Activated T-helper 17 cell treated with anti-CD3 and anti-CD28 coated beads, Interleukin-2, amount 50 U/mL, for 72 hours (primary cell): ENCODE data around the gene KISS1. TPM values are rescaled to one million over a fixed set of nuclear protein-coding genes. Genes with fewer than 3 reads are reported as not detected.

Experiments used
- ATAC-seq: fragments of 150-1000 bp; cut with Tn5 transposase; replicated peaks from 2 replicates; pipeline ENCODE4 v1.10.0; 2021; ENCODE audit warnings: mild to moderate bottlenecking, moderate library complexity
- H3K27ac Mint-ChIP-seq: one replicate; pipeline ENCODE4 v1.8.0; 2022; ENCODE audit warnings: mixed read lengths
- H3K27me3 Mint-ChIP-seq: one replicate; pipeline ENCODE4 v1.8.0; 2022; ENCODE audit warnings: mixed read lengths
- H3K36me3 Mint-ChIP-seq: one replicate; pipeline ENCODE4 v1.8.0; 2022; ENCODE audit warnings: low read depth, mild to moderate bottlenecking, mixed read lengths
- H3K4me1 Mint-ChIP-seq: one replicate; pipeline ENCODE4 v1.8.0; 2022; ENCODE audit warnings: mixed read lengths
- H3K4me3 Mint-ChIP-seq: one replicate; pipeline ENCODE4 v1.8.0; 2022; ENCODE audit warnings: mild to moderate bottlenecking, mixed read lengths
- H3K9me3 Mint-ChIP-seq: one replicate; pipeline ENCODE4 v1.8.0; 2022; ENCODE audit warnings: mixed read lengths
- total RNA-seq, 2 donors: library from RNA; stranded (reverse); gene quantifications; one replicate each; pipeline ENCODE4 v1.2.3, GENCODE V29; 2022

The KISS1 gene
- total RNA-seq, 2 donors from 2014 or later: not detected

- Mint-ChIP-seq H3K27me3 (peaks cover 32% of the 10 kb centered on the region), H3K36me3 (no peaks in the 10 kb centered on the region), H3K27ac (no peak overlapping the region), H3K9me3 (no peaks in the 10 kb centered on the region), H3K4me3 (no peak overlapping the region), H3K4me1 (peaks cover 10% of the 10 kb centered on the region)
- ATAC-seq: no peak
Observed at GRCh38 chr1:204191456-204191855, 4.8 kb downstream of the KISS1 start.

- Mint-ChIP-seq H3K36me3 (no peaks in the 10 kb centered on the region), H3K9me3 (no peaks in the 10 kb centered on the region), H3K27ac (no peak overlapping the region), H3K4me1 (peaks cover 10% of the 10 kb centered on the region), H3K27me3 (peaks cover 32% of the 10 kb centered on the region), H3K4me3 (peak overlapping the region; percentile 18)
- no peak for ATAC-seq
Observed at GRCh38 chr1:204190212-204191211, 5.8 kb downstream of the KISS1 start.

- Mint-ChIP-seq H3K27ac (no peak overlapping the region), H3K4me3 (peak overlapping the region; percentile 18), H3K36me3 (no peaks in the 10 kb centered on the region), H3K9me3 (no peaks in the 10 kb centered on the region), H3K4me1 (peaks cover 10% of the 10 kb centered on the region), H3K27me3 (peaks cover 32% of the 10 kb centered on the region)
- ATAC-seq: peak; percentile 88
Observed at GRCh38 chr1:204188959-204189639, 7.2 kb downstream of the KISS1 start.

GRCh38 chr1:204186597-204186996, 9.7 kb downstream of the KISS1 start:
- peaks cover 25% of the 10 kb centered on the region for H3K27me3 Mint-ChIP-seq
- H3K9me3 Mint-ChIP-seq: no peaks in the 10 kb centered on the region
- H3K36me3 Mint-ChIP-seq: no peaks in the 10 kb centered on the region
- no peak for ATAC-seq
- H3K4me1 Mint-ChIP-seq: peaks cover 10% of the 10 kb centered on the region
- H3K4me3 Mint-ChIP-seq: no peak overlapping the region
- H3K27ac Mint-ChIP-seq: no peak overlapping the region

GRCh38 chr1:204181116-204181515, 15.2 kb downstream of the KISS1 start:
- Mint-ChIP-seq H3K9me3 (no peaks in the 10 kb centered on the region), H3K27ac (no peak overlapping the region), H3K4me1 (no peaks in the 10 kb centered on the region), H3K27me3 (no peaks in the 10 kb centered on the region), H3K36me3 (no peaks in the 10 kb centered on the region), H3K4me3 (no peak overlapping the region)
- no peak for ATAC-seq

- Mint-ChIP-seq H3K36me3 (no peaks in the 10 kb centered on the region), H3K27ac (no peak overlapping the region)
- ATAC-seq: no peak
Observed at GRCh38 chr1:204180133-204180532, 16.2 kb downstream of the KISS1 start.

GRCh38 chr1:204178487-204179281, 17.6 kb downstream of the KISS1 start:
- Mint-ChIP-seq H3K4me1 (no peaks in the 10 kb centered on the region), H3K27ac (no peak overlapping the region), H3K4me3 (no peak overlapping the region), H3K9me3 (peaks cover 1% of the 10 kb centered on the region), H3K36me3 (no peaks in the 10 kb centered on the region), H3K27me3 (peaks cover 3% of the 10 kb centered on the region)
- ATAC-seq: no peak

More at GRCh38 chr1:204180133-204180532, 16.2 kb downstream of the KISS1 start:
- no peaks in the 10 kb centered on the region for H3K9me3 Mint-ChIP-seq
- H3K27me3 Mint-ChIP-seq: no peaks in the 10 kb centered on the region
- no peak overlapping the region for H3K4me3 Mint-ChIP-seq
- no peaks in the 10 kb centered on the region for H3K4me1 Mint-ChIP-seq

GRCh38 chr1:204177133-204177532, 19.2 kb downstream of the KISS1 start:
- no peaks in the 10 kb centered on the region for H3K36me3 Mint-ChIP-seq
- H3K9me3 Mint-ChIP-seq: peaks cover 6% of the 10 kb centered on the region
- H3K27ac Mint-ChIP-seq: no peak overlapping the region
- no peak for ATAC-seq
- H3K27me3 Mint-ChIP-seq: peaks cover 5% of the 10 kb centered on the region
- no peak overlapping the region for H3K4me3 Mint-ChIP-seq
- H3K4me1 Mint-ChIP-seq: no peaks in the 10 kb centered on the region

- H3K27ac Mint-ChIP-seq: no peak overlapping the region
- no peak for ATAC-seq
- H3K9me3 Mint-ChIP-seq: peaks cover 6% of the 10 kb centered on the region
- no peaks in the 10 kb centered on the region for H3K4me1 Mint-ChIP-seq
- H3K4me3 Mint-ChIP-seq: no peak overlapping the region
- H3K36me3 Mint-ChIP-seq: no peaks in the 10 kb centered on the region
- H3K27me3 Mint-ChIP-seq: peaks cover 5% of the 10 kb centered on the region
Observed at GRCh38 chr1:204176049-204176448, 20.2 kb downstream of the KISS1 start.

GRCh38 chr1:204174958-204175357, 21.3 kb downstream of the KISS1 start:
- Mint-ChIP-seq H3K27me3 (peaks cover 5% of the 10 kb centered on the region), H3K36me3 (no peaks in the 10 kb centered on the region), H3K27ac (no peak overlapping the region), H3K4me3 (no peak overlapping the region), H3K9me3 (peaks cover 6% of the 10 kb centered on the region), H3K4me1 (no peaks in the 10 kb centered on the region)
- ATAC-seq: no peak

GRCh38 chr1:204172404-204173029, 23.8 kb downstream of the KISS1 start:
- no peak overlapping the region for H3K27ac Mint-ChIP-seq

GRCh38 chr1:204171751-204172178, 24.5 kb downstream of the KISS1 start:
- no peak for ATAC-seq
- Mint-ChIP-seq H3K4me3 (no peak overlapping the region), H3K9me3 (peaks cover 9% of the 10 kb centered on the region), H3K36me3 (no peaks in the 10 kb centered on the region), H3K4me1 (no peaks in the 10 kb centered on the region), H3K27me3 (peaks cover 5% of the 10 kb centered on the region), H3K27ac (no peak overlapping the region)

More at GRCh38 chr1:204172404-204173029, 23.8 kb downstream of the KISS1 start:
- Mint-ChIP-seq H3K9me3 (peaks cover 6% of the 10 kb centered on the region), H3K27me3 (peaks cover 5% of the 10 kb centered on the region), H3K4me3 (no peak overlapping the region), H3K4me1 (no peaks in the 10 kb centered on the region), H3K36me3 (no peaks in the 10 kb centered on the region)
- no peak for ATAC-seq

- Mint-ChIP-seq H3K4me3 (no peak overlapping the region), H3K36me3 (no peaks in the 10 kb centered on the region), H3K4me1 (no peaks in the 10 kb centered on the region), H3K9me3 (peaks cover 9% of the 10 kb centered on the region), H3K27me3 (peaks cover 5% of the 10 kb centered on the region), H3K27ac (no peak overlapping the region)
- ATAC-seq: no peak
Observed at GRCh38 chr1:204170494-204171155, 25.7 kb downstream of the KISS1 start.
